ENCODE data around the gene PLEKHA5.
"Not testable (repeated sequence)": the region's sequence is repeated elsewhere in the genome, so short reads cannot be mapped to it uniquely, and the experiment has no call there.

PLEKHA5 gene

GRCh38 chr12:19166387-19166786 lies 36.9 kb downstream of the PLEKHA5 start:
- H3K9me3 ChIP-seq (ENCODE audit: control insufficient read depth, insufficient read depth, low read length): no peaks in the 10 kb centered on the region
- no peaks in the 10 kb centered on the region for H3K36me3 ChIP-seq (ENCODE audit: insufficient read depth, low read length)
- peaks cover 13% of the 10 kb centered on the region for H3K4me1 ChIP-seq (ENCODE audit: insufficient read depth, low read length)
- no peak overlapping the region for H3K9ac ChIP-seq (ENCODE audit: low read depth, low read length)

- Histone ChIP-seq H3K4me1 (ENCODE audit: insufficient read depth, low read length) (peaks cover 13% of the 10 kb centered on the region), H3K9ac (ENCODE audit: low read depth, low read length) (no peak overlapping the region), H3K36me3 (ENCODE audit: insufficient read depth, low read length) (no peaks in the 10 kb centered on the region), H3K9me3 (ENCODE audit: control insufficient read depth, insufficient read depth, low read length) (no peaks in the 10 kb centered on the region)
Observed at GRCh38 chr12:19166956-19167355, 37.4 kb downstream of the PLEKHA5 start.

GRCh38 chr12:19167708-19168107 lies 38.2 kb downstream of the PLEKHA5 start:
- H3K9me3 ChIP-seq (ENCODE audit: control insufficient read depth, insufficient read depth, low read length): no peaks in the 10 kb centered on the region
- H3K9ac ChIP-seq (ENCODE audit: low read depth, low read length): no peak overlapping the region
- no peaks in the 10 kb centered on the region for H3K36me3 ChIP-seq (ENCODE audit: insufficient read depth, low read length)
- peaks cover 13% of the 10 kb centered on the region for H3K4me1 ChIP-seq (ENCODE audit: insufficient read depth, low read length)

GRCh38 chr12:19168644-19169043 lies 39.1 kb downstream of the PLEKHA5 start:
- H3K9me3 ChIP-seq (ENCODE audit: control insufficient read depth, insufficient read depth, low read length): no peaks in the 10 kb centered on the region
- H3K9ac ChIP-seq (ENCODE audit: low read depth, low read length): no peak overlapping the region
- no peaks in the 10 kb centered on the region for H3K36me3 ChIP-seq (ENCODE audit: insufficient read depth, low read length)
- H3K4me1 ChIP-seq (ENCODE audit: insufficient read depth, low read length): peaks cover 13% of the 10 kb centered on the region

- no peaks in the 10 kb centered on the region for H3K9me3 ChIP-seq (ENCODE audit: control insufficient read depth, insufficient read depth, low read length)
- no peaks in the 10 kb centered on the region for H3K36me3 ChIP-seq (ENCODE audit: insufficient read depth, low read length)
- H3K9ac ChIP-seq (ENCODE audit: low read depth, low read length): no peak overlapping the region
- peaks cover 13% of the 10 kb centered on the region for H3K4me1 ChIP-seq (ENCODE audit: insufficient read depth, low read length)
Observed at GRCh38 chr12:19169222-19169621, 39.7 kb downstream of the PLEKHA5 start.

GRCh38 chr12:19170286-19170685 lies 40.8 kb downstream of the PLEKHA5 start:
- not testable (repeated sequence) for H3K9ac ChIP-seq (ENCODE audit: low read depth, low read length); H3K36me3 ChIP-seq (ENCODE audit: insufficient read depth, low read length); H3K9me3 ChIP-seq (ENCODE audit: control insufficient read depth, insufficient read depth, low read length)
- peaks cover 13% of the 10 kb centered on the region for H3K4me1 ChIP-seq (ENCODE audit: insufficient read depth, low read length)

- Histone ChIP-seq H3K36me3 (ENCODE audit: insufficient read depth, low read length) (no peaks in the 10 kb centered on the region), H3K9ac (ENCODE audit: low read depth, low read length) (no peak overlapping the region), H3K9me3 (ENCODE audit: control insufficient read depth, insufficient read depth, low read length) (no peaks in the 10 kb centered on the region), H3K4me1 (ENCODE audit: insufficient read depth, low read length) (peaks cover 4% of the 10 kb centered on the region; the same call in 1 of the 2 replicates)
Observed at GRCh38 chr12:19171731-19172130, 42.2 kb downstream of the PLEKHA5 start.

- no peaks in the 10 kb centered on the region; the same call in 1 of the 2 replicates for H3K4me1 ChIP-seq (ENCODE audit: insufficient read depth, low read length)
- no peaks in the 10 kb centered on the region for H3K9me3 ChIP-seq (ENCODE audit: control insufficient read depth, insufficient read depth, low read length)
- H3K36me3 ChIP-seq (ENCODE audit: insufficient read depth, low read length): no peaks in the 10 kb centered on the region
- no peak overlapping the region for H3K9ac ChIP-seq (ENCODE audit: low read depth, low read length)
Observed at GRCh38 chr12:19177754-19178153, 48.2 kb downstream of the PLEKHA5 start.

GRCh38 chr12:19179986-19180385 lies 50.5 kb downstream of the PLEKHA5 start:
- H3K9ac ChIP-seq (ENCODE audit: low read depth, low read length): no peak overlapping the region
- H3K9me3 ChIP-seq (ENCODE audit: control insufficient read depth, insufficient read depth, low read length): no peaks in the 10 kb centered on the region
- no peaks in the 10 kb centered on the region for H3K36me3 ChIP-seq (ENCODE audit: insufficient read depth, low read length)

GRCh38 chr12:19181666-19182426 lies 52.3 kb downstream of the PLEKHA5 start:
- H3K36me3 ChIP-seq (ENCODE audit: insufficient read depth, low read length): no peaks in the 10 kb centered on the region
- H3K4me1 ChIP-seq (ENCODE audit: insufficient read depth, low read length): peaks cover 28% of the 10 kb centered on the region
- no peaks in the 10 kb centered on the region for H3K9me3 ChIP-seq (ENCODE audit: control insufficient read depth, insufficient read depth, low read length)
- H3K9ac ChIP-seq (ENCODE audit: low read depth, low read length): no peak overlapping the region

More at GRCh38 chr12:19179986-19180385, 50.5 kb downstream of the PLEKHA5 start:
- peaks cover 10% of the 10 kb centered on the region; the same call in 1 of the 2 replicates for H3K4me1 ChIP-seq (ENCODE audit: insufficient read depth, low read length)

- no peak overlapping the region for H3K9ac ChIP-seq (ENCODE audit: low read depth, low read length)
- peaks cover 36% of the 10 kb centered on the region for H3K4me1 ChIP-seq (ENCODE audit: insufficient read depth, low read length)
- no peaks in the 10 kb centered on the region for H3K36me3 ChIP-seq (ENCODE audit: insufficient read depth, low read length)
- no peaks in the 10 kb centered on the region for H3K9me3 ChIP-seq (ENCODE audit: control insufficient read depth, insufficient read depth, low read length)
Observed at GRCh38 chr12:19183121-19183838, 53.7 kb downstream of the PLEKHA5 start.

- Histone ChIP-seq H3K4me1 (ENCODE audit: insufficient read depth, low read length) (peaks cover 55% of the 10 kb centered on the region), H3K9me3 (ENCODE audit: control insufficient read depth, insufficient read depth, low read length) (no peaks in the 10 kb centered on the region), H3K9ac (ENCODE audit: low read depth, low read length) (no peak overlapping the region), H3K36me3 (ENCODE audit: insufficient read depth, low read length) (no peaks in the 10 kb centered on the region)
Observed at GRCh38 chr12:19185262-19185929, 55.9 kb downstream of the PLEKHA5 start.

- peaks cover 68% of the 10 kb centered on the region for H3K4me1 ChIP-seq (ENCODE audit: insufficient read depth, low read length)
Observed at GRCh38 chr12:19186722-19187661, 57.5 kb downstream of the PLEKHA5 start.

GRCh38 chr12:19189522-19189921 lies 60.0 kb downstream of the PLEKHA5 start:
- Histone ChIP-seq H3K36me3 (ENCODE audit: insufficient read depth, low read length) (no peaks in the 10 kb centered on the region), H3K9me3 (ENCODE audit: control insufficient read depth, insufficient read depth, low read length) (no peaks in the 10 kb centered on the region), H3K9ac (ENCODE audit: low read depth, low read length) (no peak overlapping the region), H3K4me1 (ENCODE audit: insufficient read depth, low read length) (peaks cover 64% of the 10 kb centered on the region)

More at GRCh38 chr12:19186722-19187661, 57.5 kb downstream of the PLEKHA5 start:
- H3K9me3 ChIP-seq (ENCODE audit: control insufficient read depth, insufficient read depth, low read length): no peaks in the 10 kb centered on the region
- no peaks in the 10 kb centered on the region for H3K36me3 ChIP-seq (ENCODE audit: insufficient read depth, low read length)
- no peak overlapping the region for H3K9ac ChIP-seq (ENCODE audit: low read depth, low read length)

All from ES-I3 (cell line).